ENCODE measurements around the gene PARD3B.

PARD3B gene

GRCh38 chr2:205461678-205462665 is 916.7 kb downstream of the PARD3B start:
- H3K4me3 ChIP-seq (ENCODE audit: insufficient read length, low read depth), result no peak overlapping the region
- no peaks in the 10 kb centered on the region for H3K36me3 ChIP-seq (ENCODE audit: insufficient read depth, insufficient read length, low read length)
- no peak for DNase-seq (ENCODE audit: low read depth, low spot score)
- H3K27me3 ChIP-seq (ENCODE audit: insufficient read depth, insufficient read length), result no peaks in the 10 kb centered on the region
- no peaks in the 10 kb centered on the region for H3K9me3 ChIP-seq (ENCODE audit: insufficient read depth, low read length)
- H3K9ac ChIP-seq (ENCODE audit: insufficient read length, low read depth), result no peak overlapping the region
- H3K4me1 ChIP-seq (ENCODE audit: insufficient read depth, insufficient read length), result no peaks in the 10 kb centered on the region
- TF ChIP-seq YY1 (IDR thresholded peaks at IDR 0.05; ENCODE audit: insufficient read depth, insufficient read length), result no peak
- no peak for TF ChIP-seq SUZ12 (IDR thresholded peaks at IDR 0.05; ENCODE audit: extremely low read depth, insufficient read depth, insufficient read length)
- TF ChIP-seq ZNF274 (IDR thresholded peaks at IDR 0.05; ENCODE audit: low read depth, low read length), result no peak

DNA sequence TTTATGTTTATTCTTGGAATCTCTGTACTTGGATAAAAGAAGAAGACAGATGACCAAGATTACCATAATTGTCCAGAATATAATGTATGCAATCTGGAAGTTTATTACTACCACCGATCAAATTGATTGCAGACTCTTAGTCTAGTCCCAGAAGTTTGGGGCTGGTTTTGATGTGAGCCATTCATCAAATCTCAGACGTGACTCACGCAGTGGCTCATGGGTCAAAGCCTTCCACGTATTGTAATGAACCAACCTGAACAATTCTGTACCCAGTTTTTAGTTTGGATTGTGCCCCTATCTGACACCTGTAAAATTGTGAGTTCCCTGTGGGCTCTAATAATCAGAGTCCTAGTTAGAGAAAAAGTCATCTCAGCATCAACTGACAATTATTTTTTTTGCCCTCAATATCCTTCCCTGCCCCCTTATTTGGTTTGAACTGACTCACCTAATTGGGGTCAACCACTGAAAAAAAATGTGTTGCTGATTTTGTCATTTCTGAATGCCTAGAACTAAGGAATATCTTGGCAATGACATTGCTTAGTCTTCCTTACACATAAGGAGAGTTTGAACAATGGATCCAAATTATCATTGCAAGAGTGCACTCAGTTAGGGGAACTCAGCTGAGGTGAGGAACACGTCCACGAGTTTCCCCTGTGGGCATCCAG is 917.5 kb downstream of the PARD3B start:
- H3K36me3 ChIP-seq (ENCODE audit: insufficient read depth, insufficient read length, low read length), result no peaks in the 10 kb centered on the region
- H3K9me3 ChIP-seq (ENCODE audit: insufficient read depth, low read length), result no peaks in the 10 kb centered on the region
- DNase-seq (ENCODE audit: low read depth, low spot score), result no peak
- H3K4me3 ChIP-seq (ENCODE audit: insufficient read length, low read depth), result no peak overlapping the region
- TF ChIP-seq SUZ12 (IDR thresholded peaks at IDR 0.05; ENCODE audit: extremely low read depth, insufficient read depth, insufficient read length) (no peak), ZNF274 (IDR thresholded peaks at IDR 0.05; ENCODE audit: low read depth, low read length) (no peak), YY1 (IDR thresholded peaks at IDR 0.05; ENCODE audit: insufficient read depth, insufficient read length) (no peak)
- no peaks in the 10 kb centered on the region for H3K4me1 ChIP-seq (ENCODE audit: insufficient read depth, insufficient read length)
- no peak overlapping the region for H3K9ac ChIP-seq (ENCODE audit: insufficient read length, low read depth)
- H3K27me3 ChIP-seq (ENCODE audit: insufficient read depth, insufficient read length), result no peaks in the 10 kb centered on the region

DNA sequence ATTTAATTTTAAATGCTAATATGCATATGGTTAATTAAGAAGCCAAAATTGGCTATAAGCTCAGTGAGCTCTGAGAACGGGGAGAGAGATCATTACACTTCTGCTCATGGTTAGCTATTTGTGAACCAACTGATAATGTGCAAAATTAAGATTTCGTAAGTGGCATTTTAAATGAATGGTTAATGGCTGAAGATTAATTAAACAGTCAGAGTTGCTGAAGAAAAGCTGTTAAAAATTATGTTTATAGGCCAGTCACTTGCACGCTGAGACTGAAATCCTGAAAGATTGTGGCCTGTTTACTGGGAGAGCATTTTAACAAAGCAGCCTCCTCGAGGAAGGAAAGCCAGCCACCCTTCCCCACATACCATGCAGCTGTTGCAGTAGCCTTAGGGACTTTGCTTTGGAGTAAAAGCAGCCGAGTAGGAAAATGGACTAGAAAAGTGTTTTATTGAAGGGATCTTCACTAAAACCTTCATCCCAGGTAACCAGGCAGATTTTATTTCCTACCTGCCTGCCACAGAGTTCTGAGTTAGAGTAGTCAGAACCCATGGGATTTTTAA is 918.3 kb downstream of the PARD3B start:
- no peak for DNase-seq (ENCODE audit: low read depth, low spot score)
- TF ChIP-seq YY1 (IDR thresholded peaks at IDR 0.05; ENCODE audit: insufficient read depth, insufficient read length) (no peak), SUZ12 (IDR thresholded peaks at IDR 0.05; ENCODE audit: extremely low read depth, insufficient read depth, insufficient read length) (no peak), ZNF274 (IDR thresholded peaks at IDR 0.05; ENCODE audit: low read depth, low read length) (no peak)
- Histone ChIP-seq H3K9me3 (ENCODE audit: insufficient read depth, low read length) (no peaks in the 10 kb centered on the region), H3K9ac (ENCODE audit: insufficient read length, low read depth) (no peak overlapping the region), H3K4me1 (ENCODE audit: insufficient read depth, insufficient read length) (no peaks in the 10 kb centered on the region), H3K4me3 (ENCODE audit: insufficient read length, low read depth) (no peak overlapping the region), H3K27me3 (ENCODE audit: insufficient read depth, insufficient read length) (no peaks in the 10 kb centered on the region), H3K36me3 (ENCODE audit: insufficient read depth, insufficient read length, low read length) (no peaks in the 10 kb centered on the region)

GRCh38 chr2:205464681-205465080 is 919.4 kb downstream of the PARD3B start:
- TF ChIP-seq ZNF274 (IDR thresholded peaks at IDR 0.05; ENCODE audit: low read depth, low read length) (no peak), YY1 (IDR thresholded peaks at IDR 0.05; ENCODE audit: insufficient read depth, insufficient read length) (no peak), SUZ12 (IDR thresholded peaks at IDR 0.05; ENCODE audit: extremely low read depth, insufficient read depth, insufficient read length) (no peak)
- Histone ChIP-seq H3K9me3 (ENCODE audit: insufficient read depth, low read length) (no peaks in the 10 kb centered on the region), H3K9ac (ENCODE audit: insufficient read length, low read depth) (no peak overlapping the region), H3K4me1 (ENCODE audit: insufficient read depth, insufficient read length) (no peaks in the 10 kb centered on the region), H3K27me3 (ENCODE audit: insufficient read depth, insufficient read length) (no peaks in the 10 kb centered on the region), H3K36me3 (ENCODE audit: insufficient read depth, insufficient read length, low read length) (no peaks in the 10 kb centered on the region), H3K4me3 (ENCODE audit: insufficient read length, low read depth) (no peak overlapping the region)
- no peak for DNase-seq (ENCODE audit: low read depth, low spot score)

GRCh38 chr2:205465791-205466190 is 920.5 kb downstream of the PARD3B start:
- no peak for DNase-seq (ENCODE audit: low read depth, low spot score)
- no peak for TF ChIP-seq YY1 (IDR thresholded peaks at IDR 0.05; ENCODE audit: insufficient read depth, insufficient read length)
- no peak for TF ChIP-seq SUZ12 (IDR thresholded peaks at IDR 0.05; ENCODE audit: extremely low read depth, insufficient read depth, insufficient read length)
- TF ChIP-seq ZNF274 (IDR thresholded peaks at IDR 0.05; ENCODE audit: low read depth, low read length), result no peak
- Histone ChIP-seq H3K4me3 (ENCODE audit: insufficient read length, low read depth) (no peak overlapping the region), H3K27me3 (ENCODE audit: insufficient read depth, insufficient read length) (no peaks in the 10 kb centered on the region), H3K4me1 (ENCODE audit: insufficient read depth, insufficient read length) (no peaks in the 10 kb centered on the region), H3K9me3 (ENCODE audit: insufficient read depth, low read length) (no peaks in the 10 kb centered on the region), H3K36me3 (ENCODE audit: insufficient read depth, insufficient read length, low read length) (no peaks in the 10 kb centered on the region), H3K9ac (ENCODE audit: insufficient read length, low read depth) (no peak overlapping the region)

- DNase-seq (ENCODE audit: low read depth, low spot score), result peak; percentile 43
- Histone ChIP-seq H3K4me3 (ENCODE audit: insufficient read length, low read depth) (no peak overlapping the region), H3K36me3 (ENCODE audit: insufficient read depth, insufficient read length, low read length) (no peaks in the 10 kb centered on the region), H3K4me1 (ENCODE audit: insufficient read depth, insufficient read length) (no peaks in the 10 kb centered on the region), H3K9ac (ENCODE audit: insufficient read length, low read depth) (no peak overlapping the region), H3K27me3 (ENCODE audit: insufficient read depth, insufficient read length) (no peaks in the 10 kb centered on the region), H3K9me3 (ENCODE audit: insufficient read depth, low read length) (no peaks in the 10 kb centered on the region)
- TF ChIP-seq SUZ12 (IDR thresholded peaks at IDR 0.05; ENCODE audit: extremely low read depth, insufficient read depth, insufficient read length) (no peak), ZNF274 (IDR thresholded peaks at IDR 0.05; ENCODE audit: low read depth, low read length) (no peak), YY1 (IDR thresholded peaks at IDR 0.05; ENCODE audit: insufficient read depth, insufficient read length) (no peak)
Observed at GRCh38 chr2:205471776-205472175, 926.5 kb downstream of the PARD3B start.

- H3K4me3 ChIP-seq (ENCODE audit: insufficient read length, low read depth), result no peak overlapping the region
- no peaks in the 10 kb centered on the region for H3K9me3 ChIP-seq (ENCODE audit: insufficient read depth, low read length)
- H3K36me3 ChIP-seq (ENCODE audit: insufficient read depth, insufficient read length, low read length), result no peaks in the 10 kb centered on the region
- TF ChIP-seq SUZ12 (IDR thresholded peaks at IDR 0.05; ENCODE audit: extremely low read depth, insufficient read depth, insufficient read length) (no peak), YY1 (IDR thresholded peaks at IDR 0.05; ENCODE audit: insufficient read depth, insufficient read length) (no peak), ZNF274 (IDR thresholded peaks at IDR 0.05; ENCODE audit: low read depth, low read length) (no peak)
- H3K27me3 ChIP-seq (ENCODE audit: insufficient read depth, insufficient read length), result no peaks in the 10 kb centered on the region
- DNase-seq (ENCODE audit: low read depth, low spot score), result no peak
- H3K4me1 ChIP-seq (ENCODE audit: insufficient read depth, insufficient read length), result no peaks in the 10 kb centered on the region
- H3K9ac ChIP-seq (ENCODE audit: insufficient read length, low read depth), result no peak overlapping the region
Observed at GRCh38 chr2:205473791-205474190, 928.5 kb downstream of the PARD3B start.

Measured in NT2/D1 (cell line).